ENCODE data around the gene RHBDL1. TPM values are rescaled to one million over a fixed set of nuclear protein-coding genes. Genes with fewer than 3 reads are reported as not detected.

RHBDL1 gene
- total RNA-seq, 2 experiments from 2014 or later, result 0.79 to 0.89 TPM

DNA sequence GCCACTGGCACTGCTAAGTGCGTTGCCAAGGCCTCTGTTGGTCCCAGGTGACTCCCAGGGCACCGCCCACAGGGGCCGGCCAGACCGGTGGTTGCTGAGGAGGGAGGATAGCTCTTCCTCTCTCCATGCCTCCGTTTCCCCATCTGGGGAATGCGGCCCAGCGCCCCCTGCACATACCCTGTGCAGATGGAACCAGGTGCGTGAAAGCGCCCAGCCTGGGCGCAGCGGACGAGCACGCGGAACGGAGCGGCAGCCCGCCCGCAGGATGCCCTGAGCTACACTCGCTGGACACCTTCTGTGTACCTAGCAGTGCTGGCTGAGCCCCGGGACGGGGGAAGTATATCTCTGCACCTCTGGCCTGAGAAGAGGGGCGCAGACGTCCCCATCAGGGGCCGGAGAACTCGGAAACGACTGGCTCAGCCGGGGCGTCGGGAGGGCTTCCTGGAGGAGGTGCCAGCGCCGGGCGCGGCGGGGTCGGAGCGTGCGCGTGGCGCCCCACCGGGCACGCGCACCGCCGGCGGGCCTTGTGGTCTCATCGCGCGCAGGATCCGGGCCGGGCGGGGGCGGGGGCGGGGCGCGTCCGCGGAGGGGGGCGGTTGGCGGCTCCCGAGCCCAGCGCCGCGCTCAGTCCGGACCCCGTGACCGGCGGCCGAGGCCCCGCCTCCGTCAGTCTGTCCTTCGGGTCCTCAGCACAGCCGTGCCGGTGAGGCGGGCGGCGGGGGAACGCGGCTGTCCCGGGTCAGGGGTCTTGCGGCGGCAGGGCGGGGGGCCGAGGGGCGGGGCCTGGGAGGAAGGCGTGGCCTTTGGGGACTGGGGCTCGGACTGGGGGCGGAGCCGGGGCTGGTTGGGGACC lies 51.2 kb downstream of the RHBDL1 start, which contains the start of the genes CCDC78 and HAGHL:
Gene CCDC78 (minus strand): TSS at position 6 of the 853 bp plus-strand sequence. CDS start 76 bp downstream, outside the sequence.
Gene HAGHL (plus strand): TSS at position 669 of the 853 bp plus-strand sequence. CDS start 404 bp downstream, outside the sequence.
- H3K36me3 Mint-ChIP-seq (ENCODE audit: low read depth), result no peaks in the 10 kb centered on the region
- ChIA-PET CTCF (interaction anchor here (2.6 to 19.6 kb wide), 2 partner anchors 15 to 59 kb away, joined by 9 to 207 read pairs; partner anchors contain the start of gene METRN), POLR2A (interaction anchor here (0.6 to 8.1 kb wide), 6 partner anchors 7 to 57 kb away, joined by 3 to 84 read pairs (median 11); partner anchors contain the start of genes ANTKMT, CIAO3 and METRN)
- ATAC-seq, result peak; percentile 52
- H3K9me3 Mint-ChIP-seq, result no peaks in the 10 kb centered on the region
- peak within 1 kb of the TSS; percentile 38 for H3K27ac Mint-ChIP-seq
- peak within 1 kb of the TSS; percentile 71 for H3K4me3 Mint-ChIP-seq
- peaks cover 5% of the 10 kb centered on the region for H3K4me1 Mint-ChIP-seq (ENCODE audit: low read depth)
- intact Hi-C loops (cut with micrococcal nuclease), result no loop called here
- peak; percentile 74 for DNase-seq
- H3K27me3 Mint-ChIP-seq, result no peaks in the 10 kb centered on the region
- TF ChIP-seq, protein P1, sequence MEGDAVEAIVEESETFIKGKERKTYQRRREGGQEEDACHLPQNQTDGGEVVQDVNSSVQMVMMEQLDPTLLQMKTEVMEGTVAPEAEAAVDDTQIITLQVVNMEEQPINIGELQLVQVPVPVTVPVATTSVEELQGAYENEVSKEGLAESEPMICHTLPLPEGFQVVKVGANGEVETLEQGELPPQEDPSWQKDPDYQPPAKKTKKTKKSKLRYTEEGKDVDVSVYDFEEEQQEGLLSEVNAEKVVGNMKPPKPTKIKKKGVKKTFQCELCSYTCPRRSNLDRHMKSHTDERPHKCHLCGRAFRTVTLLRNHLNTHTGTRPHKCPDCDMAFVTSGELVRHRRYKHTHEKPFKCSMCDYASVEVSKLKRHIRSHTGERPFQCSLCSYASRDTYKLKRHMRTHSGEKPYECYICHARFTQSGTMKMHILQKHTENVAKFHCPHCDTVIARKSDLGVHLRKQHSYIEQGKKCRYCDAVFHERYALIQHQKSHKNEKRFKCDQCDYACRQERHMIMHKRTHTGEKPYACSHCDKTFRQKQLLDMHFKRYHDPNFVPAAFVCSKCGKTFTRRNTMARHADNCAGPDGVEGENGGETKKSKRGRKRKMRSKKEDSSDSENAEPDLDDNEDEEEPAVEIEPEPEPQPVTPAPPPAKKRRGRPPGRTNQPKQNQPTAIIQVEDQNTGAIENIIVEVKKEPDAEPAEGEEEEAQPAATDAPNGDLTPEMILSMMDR (IDR thresholded peaks at IDR 0.05), result no peak

GRCh38 chr16:727291-727977 lies 52.0 kb downstream of the RHBDL1 start:
- intact Hi-C loops (cut with micrococcal nuclease), result no loop called here
- H3K27me3 Mint-ChIP-seq, result no peaks in the 10 kb centered on the region
- no peaks in the 10 kb centered on the region for H3K36me3 Mint-ChIP-seq (ENCODE audit: low read depth)
- ChIA-PET POLR2A (interaction anchor here (1.3 to 4.8 kb wide), 5 partner anchors 8 to 46 kb away, joined by 3 to 37 read pairs (median 4); partner anchors contain the start of genes ANTKMT, CIAO3 and METRN), CTCF (interaction anchor here (0.7 to 19.6 kb wide), 2 partner anchors 15 to 1793 kb away, joined by 3 to 207 read pairs; partner anchors contain the start of genes AMDHD2 and METRN)
- H3K9me3 Mint-ChIP-seq, result no peaks in the 10 kb centered on the region
- DNase-seq (peak; percentile 64), ATAC-seq (peak; percentile 26)
- peak overlapping the region; percentile 38 for H3K27ac Mint-ChIP-seq
- TF ChIP-seq, protein P1 (IDR thresholded peaks at IDR 0.05), result no peak
- peaks cover 5% of the 10 kb centered on the region for H3K4me1 Mint-ChIP-seq (ENCODE audit: low read depth)
- H3K4me3 Mint-ChIP-seq, result peak overlapping the region; percentile 62

Other genes with a start within 250 kb of the RHBDL1 start
- gene CAPN15, start 148.0 kb upstream of the RHBDL1 start, total RNA-seq, result 10 to 100 TPM; 76.4 to 81.2 TPM
- not detected for gene PRR35, start 115.3 kb upstream of the RHBDL1 start, total RNA-seq
- under 1 TPM; 0.41 to 0.72 TPM for gene NHLRC4, start 108.7 kb upstream of the RHBDL1 start, total RNA-seq
- gene PIGQ, start 105.7 kb upstream of the RHBDL1 start, total RNA-seq, result 10 to 100 TPM; 18.5 to 18.6 TPM
- 1 to 10 TPM; 8.1 to 8.8 TPM for gene RAB40C, start 85.6 kb upstream of the RHBDL1 start, total RNA-seq
- gene WFIKKN1, start 44.7 kb upstream of the RHBDL1 start, total RNA-seq, result under 1 TPM in 1 of 2 experiments, not detected in 1; 0.25 TPM
- gene METTL26, start 39.4 kb upstream of the RHBDL1 start, total RNA-seq, result 100 to 1,000 TPM; 119 to 133 TPM
- gene MCRIP2, start 33.8 kb upstream of the RHBDL1 start, total RNA-seq, result 10 to 100 TPM; 60.7 to 62.7 TPM
- gene WDR90, start 26.3 kb upstream of the RHBDL1 start, total RNA-seq, result 10 to 100 TPM; 89.6 to 90.7 TPM
- 100 to 1,000 TPM; 110 TPM for gene RHOT2, start 7.5 kb upstream of the RHBDL1 start, total RNA-seq
- gene STUB1, start 4.7 kb downstream of the RHBDL1 start, total RNA-seq, result 10 to 100 TPM; 57.1 to 61.7 TPM
- gene JMJD8, start 8.7 kb downstream of the RHBDL1 start, total RNA-seq, result 10 to 100 TPM; 26.2 to 28.7 TPM
- gene WDR24, start 14.7 kb downstream of the RHBDL1 start, total RNA-seq, result 10 to 100 TPM; 17.6 to 18.7 TPM
- gene FBXL16, start 30.1 kb downstream of the RHBDL1 start, total RNA-seq, result 1 to 10 TPM; 5.9 to 8.0 TPM
- 10 to 100 TPM; 37.2 to 43.1 TPM for gene METRN, start 39.4 kb downstream of the RHBDL1 start, total RNA-seq
- 10 to 100 TPM; 34.3 to 38.4 TPM for gene ANTKMT, start 45.5 kb downstream of the RHBDL1 start, total RNA-seq
- gene CCDC78, start 50.8 kb downstream of the RHBDL1 start, total RNA-seq, result 1 to 10 TPM; 4.6 to 5.7 TPM
- gene HAGHL, start 51.4 kb downstream of the RHBDL1 start, total RNA-seq, result 10 to 100 TPM; 28.8 to 32.6 TPM
- 10 to 100 TPM; 21.3 to 25.0 TPM for gene CIAO3, start 65.3 kb downstream of the RHBDL1 start, total RNA-seq
- not detected for gene MSLN, start 85.1 kb downstream of the RHBDL1 start, total RNA-seq
- 10 to 100 TPM; 17.1 to 18.1 TPM for gene RPUSD1, start 112.7 kb downstream of the RHBDL1 start, total RNA-seq
- gene CHTF18, start 112.9 kb downstream of the RHBDL1 start, total RNA-seq, result 100 to 1,000 TPM in 1 of 2 experiments, 10 to 100 TPM in 1; 95.6 to 115 TPM
- not detected for gene GNG13, start 125.1 kb downstream of the RHBDL1 start, total RNA-seq

Measured in activated CD8-positive, alpha-beta T cell treated with anti-CD3 and anti-CD28 coated beads for 36 hours (primary cell).